Measurements from ENCODE around the gene CNIH1. TPM values are rescaled to one million over a fixed set of nuclear protein-coding genes. Genes with fewer than 3 reads are reported as not detected.

CNIH1 gene
- 100 to 1,000 TPM; 128 to 142 TPM for total RNA-seq

- no peaks in the 10 kb centered on the region for H3K36me3 ChIP-seq
- peak; percentile 92 for ATAC-seq (ENCODE audit: insufficient number of reproducible peaks, low FRiP score, low read depth)
Measured at GRCh38 chr14:54440873-54441868, at the start of gene CNIH1. TSS of gene CNIH1 (minus strand) at chr14:54441374. CDS start at chr14:54441327, 47 bp downstream.

GRCh38 chr14:54490445-54491175 lies 49.4 kb upstream of the CNIH1 start:
- TF ChIP-seq CTCF (IDR thresholded peaks at IDR 0.05), result no peak
- Histone ChIP-seq H3K9me3 (no peaks in the 10 kb centered on the region), H3K36me3 (no peaks in the 10 kb centered on the region), H3K4me3 (no peak overlapping the region), H3K4me1 (ENCODE audit: control insufficient read depth in 1 of 2, low read depth in 2 of 2) (peaks cover 15 to 23% of the 10 kb centered on the region in 2 donors), H3K27me3 (replicated peaks; ENCODE audit: insufficient read depth) (no peaks in the 10 kb centered on the region), H3K27ac (no peak overlapping the region)
- ATAC-seq (ENCODE audit: insufficient number of reproducible peaks, low FRiP score, low read depth), result no peak
- no peak for DNase-seq (ENCODE audit: low spot score)

More at GRCh38 chr14:54440873-54441868, at the start of gene CNIH1:
- Histone ChIP-seq H3K27me3 (replicated peaks; ENCODE audit: insufficient read depth) (no peaks in the 10 kb centered on the region), H3K9me3 (no peaks in the 10 kb centered on the region), H3K4me3 (peak within 1 kb of the TSS; percentile 80), H3K27ac (peak within 1 kb of the TSS; percentile 90), H3K4me1 (ENCODE audit: control insufficient read depth in 1 of 2, low read depth in 2 of 2) (peaks cover 0 to 22% of the 10 kb centered on the region in 2 donors)
- TF ChIP-seq CTCF (IDR thresholded peaks at IDR 0.05), result peak; percentile 95
- DNase-seq (ENCODE audit: low spot score), result peak; percentile 64

GRCh38 chr14:54489731-54490444 lies 48.7 kb upstream of the CNIH1 start:
- Histone ChIP-seq H3K4me3 (peak overlapping the region; percentile 98), H3K27me3 (replicated peaks; ENCODE audit: insufficient read depth) (no peaks in the 10 kb centered on the region), H3K27ac (peak overlapping the region; percentile 74 to 97), H3K9me3 (no peaks in the 10 kb centered on the region), H3K36me3 (no peaks in the 10 kb centered on the region), H3K4me1 (ENCODE audit: control insufficient read depth in 1 of 2, low read depth in 2 of 2) (peaks cover 15 to 26% of the 10 kb centered on the region in 2 donors)
- DNase-seq (ENCODE audit: low spot score) (no peak), ATAC-seq (ENCODE audit: insufficient number of reproducible peaks, low FRiP score, low read depth) (no peak)
- TF ChIP-seq CTCF (IDR thresholded peaks at IDR 0.05), result no peak

GRCh38 chr14:54489318-54489683 lies 48.1 kb upstream of the CNIH1 start:
- TF ChIP-seq CTCF (IDR thresholded peaks at IDR 0.05), result no peak
- ATAC-seq (ENCODE audit: insufficient number of reproducible peaks, low FRiP score, low read depth), result no peak
- H3K9me3 ChIP-seq, result no peaks in the 10 kb centered on the region

More at GRCh38 chr14:54489318-54489683, 48.1 kb upstream of the CNIH1 start:
- Histone ChIP-seq H3K36me3 (no peaks in the 10 kb centered on the region), H3K4me3 (peak overlapping the region; percentile 98), H3K27me3 (replicated peaks; ENCODE audit: insufficient read depth) (no peaks in the 10 kb centered on the region), H3K27ac (peak overlapping the region; percentile 74 to 97), H3K4me1 (ENCODE audit: control insufficient read depth in 1 of 2, low read depth in 2 of 2) (peaks cover 15 to 31% of the 10 kb centered on the region in 2 donors)
- no peak for DNase-seq (ENCODE audit: low spot score)
